ENCODE measurements around the gene SLC8A2.

DNA sequence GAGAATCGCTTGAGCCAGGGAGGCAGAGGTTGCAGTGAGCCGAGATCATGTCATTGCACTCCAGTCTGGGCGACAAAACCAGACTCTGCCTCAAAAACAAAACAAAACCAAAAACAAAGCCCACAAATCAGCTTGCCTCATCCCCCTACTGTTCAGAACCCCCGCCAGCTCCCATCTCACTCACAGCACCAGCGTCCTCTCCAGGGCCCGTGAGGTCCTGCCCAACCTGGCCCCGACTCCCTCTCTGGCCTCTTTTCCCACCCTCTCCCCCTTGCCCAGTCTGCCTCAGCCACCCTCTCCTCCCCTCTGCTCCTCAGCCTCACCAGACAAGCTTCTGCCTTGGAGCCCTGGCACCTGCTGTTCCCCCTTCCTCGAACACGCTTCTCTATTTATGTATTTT, 3.8 kb downstream of the SLC8A2 start:
- TF ChIP-seq EZH2 (optimal IDR thresholded peaks at IDR 0.05; ENCODE audit: low read depth, low read length): no peak
- TF ChIP-seq, protein P1, sequence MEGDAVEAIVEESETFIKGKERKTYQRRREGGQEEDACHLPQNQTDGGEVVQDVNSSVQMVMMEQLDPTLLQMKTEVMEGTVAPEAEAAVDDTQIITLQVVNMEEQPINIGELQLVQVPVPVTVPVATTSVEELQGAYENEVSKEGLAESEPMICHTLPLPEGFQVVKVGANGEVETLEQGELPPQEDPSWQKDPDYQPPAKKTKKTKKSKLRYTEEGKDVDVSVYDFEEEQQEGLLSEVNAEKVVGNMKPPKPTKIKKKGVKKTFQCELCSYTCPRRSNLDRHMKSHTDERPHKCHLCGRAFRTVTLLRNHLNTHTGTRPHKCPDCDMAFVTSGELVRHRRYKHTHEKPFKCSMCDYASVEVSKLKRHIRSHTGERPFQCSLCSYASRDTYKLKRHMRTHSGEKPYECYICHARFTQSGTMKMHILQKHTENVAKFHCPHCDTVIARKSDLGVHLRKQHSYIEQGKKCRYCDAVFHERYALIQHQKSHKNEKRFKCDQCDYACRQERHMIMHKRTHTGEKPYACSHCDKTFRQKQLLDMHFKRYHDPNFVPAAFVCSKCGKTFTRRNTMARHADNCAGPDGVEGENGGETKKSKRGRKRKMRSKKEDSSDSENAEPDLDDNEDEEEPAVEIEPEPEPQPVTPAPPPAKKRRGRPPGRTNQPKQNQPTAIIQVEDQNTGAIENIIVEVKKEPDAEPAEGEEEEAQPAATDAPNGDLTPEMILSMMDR (IDR thresholded peaks at IDR 0.05; ENCODE audit: low read length): no peak
